Upper lobe of left lung (tissue), 4 donors: ENCODE measurements around the gene NPTXR.

Experiments used
- CTCF ChIP-seq, 6 experiments: fragments of 450-650 bp in 4 of 6; fragments of 200-600 bp in 2 of 6; sonication (generic) in 2 of 6; IDR thresholded peaks; one replicate each; pipeline ENCODE4 v1.5.1; 2016 to 2019; ENCODE audit warnings: antibody characterized with exemption in 6 of 6
- EP300 ChIP-seq, 4 donors: sonication (generic); formaldehyde crosslinking; IDR thresholded peaks; one replicate each; pipeline ENCODE4 v1.5.1; 2017; ENCODE audit warnings: antibody characterized with exemption in 4 of 4, control low read depth in 2 of 4
- POLR2A ChIP-seq, 4 donors: fragments of 450-650 bp; IDR thresholded peaks; one replicate each; pipeline ENCODE4 v1.5.1; 2016 to 2017; ENCODE audit warnings: antibody characterized with exemption in 4 of 4, mild to moderate bottlenecking in 2 of 4
- POLR2AphosphoS5 ChIP-seq, 2 donors: sonication (generic); formaldehyde crosslinking; IDR thresholded peaks; one replicate each; pipeline ENCODE4 v1.5.1; 2017; ENCODE audit warnings: antibody characterized with exemption in 2 of 2

- TF ChIP-seq CTCF (IDR thresholded peaks at IDR 0.05) (no peak), EP300 (IDR thresholded peaks at IDR 0.05) (no peak), POLR2A (IDR thresholded peaks at IDR 0.05) (no peak), POLR2AphosphoS5 (IDR thresholded peaks at IDR 0.05) (no peak)
Observed at GRCh38 chr22:38830845-38831108, 13.1 kb downstream of the NPTXR start.
